HG02884 (cell line): ENCODE data around the gene OBSL1.

Source experiments
- ATAC-seq: cut with Tn5 transposase; IDR thresholded peaks from one replicate; pipeline ENCODE4 v1.9.1; 2021; ENCODE audit warnings: mild to moderate bottlenecking, moderate library complexity; ENCODE audit not compliant: unreplicated experiment

OBSL1 gene

DNA sequence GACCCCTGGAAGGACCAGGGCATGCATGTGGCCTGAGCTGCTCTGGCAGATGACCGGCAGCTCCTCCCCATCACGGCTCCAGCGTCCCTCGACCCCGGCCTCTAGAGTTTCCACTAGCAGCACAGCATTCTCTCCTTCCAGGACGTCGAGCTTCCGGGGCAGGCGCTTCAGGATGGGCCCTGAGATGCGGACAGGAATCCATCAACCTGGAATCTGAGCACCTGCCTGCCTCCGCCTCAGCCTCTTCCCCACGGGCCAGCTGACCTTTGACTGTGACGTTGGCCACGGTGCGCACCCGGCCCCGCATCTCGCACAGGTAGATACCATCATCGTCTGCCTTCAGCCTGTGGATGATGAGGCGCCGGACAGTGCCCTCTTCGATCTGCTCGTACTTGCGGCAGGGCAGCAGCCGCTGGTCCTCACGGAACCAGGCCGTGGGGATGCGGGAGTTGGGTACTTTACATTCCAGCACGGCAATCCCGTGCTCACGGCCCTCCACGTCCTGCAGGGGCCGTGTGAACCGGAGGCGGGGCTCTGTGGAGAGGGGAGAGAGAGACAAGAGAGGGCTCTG, 3.5 kb downstream of the OBSL1 start:
- no peak for ATAC-seq

DNA sequence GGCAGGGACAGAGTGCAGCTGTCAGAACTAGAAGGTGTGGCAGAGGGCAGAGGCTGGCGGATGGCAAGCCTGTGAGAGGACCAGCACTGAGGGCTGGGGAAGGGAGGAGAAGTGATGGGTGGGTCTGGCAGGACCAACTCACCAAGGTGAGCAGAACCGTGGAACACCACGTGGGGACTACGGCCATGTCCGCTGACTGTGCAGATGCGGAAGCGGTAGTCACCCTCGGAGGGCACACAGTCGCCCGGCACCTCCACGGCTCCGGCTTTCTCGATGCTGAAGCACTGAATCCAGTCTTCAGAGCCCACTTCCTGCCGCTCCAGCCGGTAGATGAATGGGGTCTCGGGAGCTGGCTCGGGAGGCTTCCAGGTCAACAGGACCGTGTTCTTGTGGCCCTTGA, 4.2 kb downstream of the OBSL1 start:
- no peak for ATAC-seq

GRCh38 chr2:219566640-219567039, 4.7 kb downstream of the OBSL1 start:
- ATAC-seq: no peak

DNA sequence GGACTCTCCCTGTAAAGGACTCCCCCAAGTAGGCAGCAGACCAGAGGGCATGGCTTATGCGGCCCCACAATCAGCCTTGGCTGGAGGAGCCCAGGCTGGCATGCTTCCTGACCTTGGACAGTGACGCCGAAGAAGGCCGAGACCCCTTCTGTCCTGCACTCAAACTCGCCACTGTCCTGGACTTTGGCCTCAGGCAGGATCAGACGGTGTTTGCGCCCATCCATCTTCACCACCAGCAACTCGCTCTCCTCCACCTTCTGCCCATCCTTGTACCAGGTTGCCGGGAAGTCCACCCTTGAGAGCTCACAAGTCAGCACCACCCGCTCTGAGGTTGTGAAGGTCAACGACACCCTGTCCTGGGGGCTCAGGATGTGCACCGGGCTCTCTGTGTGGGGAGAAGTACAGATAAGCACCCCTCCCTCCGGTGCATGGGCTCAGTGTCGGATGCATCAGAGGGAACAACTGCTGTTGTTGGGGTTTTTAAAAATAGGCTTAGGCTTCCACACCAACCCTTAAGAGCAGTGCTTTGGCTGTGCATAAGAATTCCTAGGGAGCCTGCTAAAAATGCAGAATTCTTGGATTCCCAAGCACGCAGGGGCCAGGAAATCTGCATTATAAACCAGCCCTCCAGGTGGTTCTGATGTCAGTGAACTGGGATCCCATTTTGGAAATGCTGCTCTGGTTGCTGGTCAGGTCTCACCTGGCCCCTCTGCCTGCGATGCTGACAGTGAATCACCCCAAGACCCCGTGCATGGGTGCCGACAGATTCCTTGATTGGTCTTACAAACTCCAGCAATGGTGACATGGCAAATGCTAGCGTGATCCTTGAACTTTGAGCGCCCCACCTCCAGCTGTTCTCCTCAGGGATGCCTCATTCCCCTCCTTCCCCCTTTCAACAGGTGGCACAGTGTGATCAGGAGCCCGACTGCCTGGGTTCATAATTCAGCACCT, 5.9 kb downstream of the OBSL1 start:
- ATAC-seq: no peak

GRCh38 chr2:219563271-219563928, 7.9 kb downstream of the OBSL1 start:
- no peak for ATAC-seq

GRCh38 chr2:219562049-219563020, 9.0 kb downstream of the OBSL1 start:
- ATAC-seq: no peak

DNA sequence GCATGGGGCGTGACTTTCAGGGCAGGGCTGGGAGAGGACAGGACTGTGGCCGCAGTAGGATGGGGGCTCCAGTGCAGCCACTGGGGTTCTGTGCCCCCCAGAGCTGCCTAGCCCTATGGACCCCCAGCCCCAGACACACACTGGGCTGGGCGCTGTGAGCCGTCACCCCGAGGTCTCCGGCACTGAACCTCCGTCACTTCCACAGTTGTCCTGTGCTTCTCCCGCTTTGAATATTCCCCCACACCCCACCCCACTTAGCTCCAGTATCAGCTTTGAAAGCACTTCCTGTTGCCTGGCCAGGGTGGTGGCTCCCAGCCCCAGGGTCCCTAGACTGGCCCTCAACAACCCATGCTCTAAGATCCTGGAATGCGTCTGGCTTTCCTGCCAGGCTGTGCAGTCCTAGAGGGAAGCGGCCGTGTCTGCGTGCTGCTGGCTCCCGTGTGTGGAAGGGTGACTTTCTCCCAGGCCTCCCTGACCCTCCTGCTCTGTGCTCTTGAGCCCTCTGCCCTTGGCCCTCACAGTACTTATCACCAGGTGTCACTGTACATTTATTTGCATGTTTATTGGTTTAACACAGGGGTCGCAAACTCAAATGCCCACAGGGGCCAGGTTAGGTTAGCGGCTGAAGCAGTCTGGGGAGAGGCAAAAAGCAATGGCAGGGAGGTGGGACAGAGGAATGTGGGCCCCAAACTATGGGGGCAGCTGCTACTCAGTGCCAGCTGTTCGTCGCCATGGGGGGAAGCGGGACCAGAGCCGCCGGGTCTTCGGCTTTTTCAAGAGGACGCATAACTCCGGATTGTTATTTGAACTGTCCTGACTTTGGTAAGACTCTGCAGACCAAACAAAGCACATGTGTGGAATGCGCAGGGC, 9.9 kb downstream of the OBSL1 start:
- no peak for ATAC-seq

- ATAC-seq: no peak
Observed at GRCh38 chr2:219560893-219561178, 10.5 kb downstream of the OBSL1 start.

GRCh38 chr2:219560037-219560892, 11.1 kb downstream of the OBSL1 start:
- no peak for ATAC-seq

DNA sequence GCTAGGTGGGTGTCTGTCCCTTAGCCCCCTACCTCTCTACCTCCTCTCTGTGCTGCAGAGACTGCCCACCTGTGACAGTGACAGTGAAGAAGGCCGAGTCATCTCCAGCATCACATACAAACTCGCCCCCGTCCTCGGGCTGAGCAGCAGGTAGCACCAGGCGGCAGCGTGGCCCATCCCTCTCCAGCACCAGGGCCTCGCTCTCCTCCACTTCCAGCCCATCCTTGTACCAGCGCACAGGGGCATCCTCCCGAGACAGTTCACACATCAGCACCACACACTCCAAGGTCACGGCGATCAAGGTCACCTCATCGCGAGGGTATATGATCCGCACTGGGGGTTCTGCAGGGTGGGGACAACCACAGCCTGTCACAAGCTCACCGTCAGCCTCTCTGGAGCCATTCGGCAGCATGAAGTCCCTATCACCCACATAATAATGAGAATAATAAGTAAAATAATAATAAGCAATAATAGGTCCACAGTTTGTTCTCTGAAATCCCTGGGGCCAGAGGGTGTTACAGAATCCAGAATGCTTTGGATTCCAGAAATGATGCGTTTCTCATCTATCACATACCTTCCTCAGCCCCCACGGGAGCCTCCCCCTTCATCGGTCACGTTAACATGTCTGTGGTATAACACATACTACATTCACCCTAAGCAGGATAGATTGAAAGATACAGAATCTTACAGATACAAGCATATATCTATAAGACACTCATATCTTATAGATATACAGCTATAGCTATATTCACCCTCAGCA, 12.0 kb downstream of the OBSL1 start:
- ATAC-seq: no peak

DNA sequence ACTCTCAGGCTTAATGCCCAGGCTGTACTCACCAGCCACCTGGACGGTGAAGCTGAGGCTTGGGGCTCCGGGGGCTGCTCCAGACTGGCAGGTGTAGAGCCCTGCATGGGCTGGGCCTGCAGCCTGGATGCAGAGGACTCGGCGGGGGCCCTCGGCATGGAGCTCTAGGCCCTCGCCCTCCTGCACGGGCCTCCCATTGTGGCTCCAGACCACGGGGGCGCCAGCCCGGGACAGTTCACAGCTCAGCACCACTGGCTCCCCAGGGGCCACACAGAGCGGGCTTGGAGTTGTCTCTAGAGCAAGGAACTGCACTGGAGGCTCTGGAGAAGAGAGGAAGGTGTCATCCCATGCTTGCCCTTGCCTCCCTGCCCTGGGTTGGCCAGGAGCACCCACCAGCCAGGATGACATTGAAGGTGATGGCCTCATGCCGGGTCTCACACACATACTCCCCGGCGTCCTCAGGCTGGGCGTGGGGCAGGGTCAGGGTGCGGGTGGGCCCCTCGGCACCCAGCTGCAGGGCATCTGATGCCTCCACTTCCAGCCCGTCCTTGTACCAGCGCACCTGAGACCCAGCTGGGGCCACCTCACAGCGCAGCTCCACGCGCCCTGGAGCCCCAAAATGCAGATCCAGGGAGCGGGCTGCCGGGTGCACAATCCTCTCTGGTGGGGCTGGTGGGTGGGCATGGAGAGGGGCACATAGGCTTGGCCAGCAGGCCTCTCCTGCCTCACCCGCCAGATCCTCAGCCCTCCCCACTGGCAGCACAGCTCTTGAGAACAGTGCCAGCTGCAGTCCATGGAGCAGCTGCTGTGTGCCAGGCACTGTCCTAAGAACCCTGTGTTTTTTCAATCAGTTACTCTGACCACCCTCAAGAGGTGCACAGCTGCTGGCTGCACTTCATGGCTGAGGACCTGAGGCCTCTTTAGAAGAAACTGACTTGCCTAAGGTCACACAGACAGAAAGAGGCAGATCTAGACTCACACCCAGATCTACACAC, 13.3 kb downstream of the OBSL1 start:
- no peak for ATAC-seq

- ATAC-seq: no peak
Observed at GRCh38 chr2:219557320-219557719, 14.0 kb downstream of the OBSL1 start.

DNA sequence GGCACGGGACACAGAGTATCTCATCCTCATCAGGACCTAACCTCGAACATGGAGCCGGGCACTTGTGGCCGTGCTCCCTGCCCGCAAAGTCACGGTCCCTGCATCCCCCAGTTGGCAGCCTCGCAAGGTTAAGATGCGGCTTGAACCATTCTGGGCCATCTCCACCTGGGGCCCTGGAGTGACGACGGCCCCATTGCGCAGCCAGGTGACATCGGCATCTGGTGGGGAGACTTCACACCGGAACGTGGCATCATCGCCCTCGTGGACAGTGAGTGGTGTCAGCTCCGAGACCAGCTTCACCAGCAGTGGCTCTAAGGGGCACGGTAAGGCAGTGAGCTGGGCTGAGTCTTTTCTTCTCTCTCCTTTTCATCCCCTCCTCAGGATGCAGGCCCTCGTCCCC, 14.9 kb downstream of the OBSL1 start:
- ATAC-seq: no peak

- ATAC-seq: no peak
Observed at GRCh38 chr2:219555956-219556355, 15.4 kb downstream of the OBSL1 start.

DNA sequence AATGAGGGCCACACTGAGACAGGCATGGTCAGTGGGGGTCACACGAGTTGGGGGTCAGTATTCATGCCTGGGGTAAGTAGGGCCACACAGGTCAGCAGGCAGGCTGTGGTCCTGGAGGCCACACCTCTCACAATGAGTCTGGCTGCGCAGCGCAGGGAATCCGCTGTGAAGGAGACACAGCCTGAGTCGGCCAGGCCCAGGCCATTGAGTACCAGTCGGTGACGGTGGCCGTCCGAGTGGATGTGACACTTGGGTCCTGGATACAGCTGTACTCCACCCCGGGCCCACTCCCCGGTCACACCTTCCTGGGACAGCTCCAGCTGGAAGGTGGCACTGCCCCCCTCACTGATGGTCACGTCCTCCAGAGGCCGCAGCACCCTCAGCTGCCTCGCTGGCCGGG, 17.0 kb downstream of the OBSL1 start:
- ATAC-seq: no peak

DNA sequence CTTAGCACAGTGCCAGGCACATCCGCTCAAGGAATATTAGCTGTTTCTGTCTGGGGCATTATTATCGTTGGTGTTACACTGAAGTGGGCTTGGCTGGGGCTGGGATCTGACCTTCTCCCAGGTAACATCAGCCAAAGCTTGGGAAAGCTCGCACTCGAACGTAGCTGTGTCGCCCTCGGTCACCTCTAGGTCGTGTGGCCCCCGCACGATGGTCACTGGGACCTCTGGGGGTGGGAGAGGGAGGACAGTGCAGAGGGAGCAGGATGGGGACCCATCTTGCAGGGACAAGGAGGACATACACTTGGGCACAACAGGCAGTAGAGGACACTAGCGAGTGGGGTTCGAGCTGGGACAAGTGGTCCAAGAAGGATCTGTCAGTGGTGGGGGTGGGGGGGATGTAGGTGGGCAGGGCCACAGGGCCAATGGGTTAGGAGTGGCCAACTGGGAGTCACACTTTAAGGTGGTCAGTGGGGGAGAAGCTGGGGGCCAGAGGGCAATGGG, 17.8 kb downstream of the OBSL1 start:
- no peak for ATAC-seq

- no peak for ATAC-seq
Observed at GRCh38 chr2:219553168-219553417, 18.2 kb downstream of the OBSL1 start.
